Stimulated activated naive CD4-positive, alpha-beta T cell (primary cell): ENCODE results near the gene OTOS.

Experiments used
- DNase-seq, 6 experiments: peaks; one replicate each; lab custom pipeline; 2025; lab: John Stamatoyannopoulos, UW

Gene OTOS

DNA sequence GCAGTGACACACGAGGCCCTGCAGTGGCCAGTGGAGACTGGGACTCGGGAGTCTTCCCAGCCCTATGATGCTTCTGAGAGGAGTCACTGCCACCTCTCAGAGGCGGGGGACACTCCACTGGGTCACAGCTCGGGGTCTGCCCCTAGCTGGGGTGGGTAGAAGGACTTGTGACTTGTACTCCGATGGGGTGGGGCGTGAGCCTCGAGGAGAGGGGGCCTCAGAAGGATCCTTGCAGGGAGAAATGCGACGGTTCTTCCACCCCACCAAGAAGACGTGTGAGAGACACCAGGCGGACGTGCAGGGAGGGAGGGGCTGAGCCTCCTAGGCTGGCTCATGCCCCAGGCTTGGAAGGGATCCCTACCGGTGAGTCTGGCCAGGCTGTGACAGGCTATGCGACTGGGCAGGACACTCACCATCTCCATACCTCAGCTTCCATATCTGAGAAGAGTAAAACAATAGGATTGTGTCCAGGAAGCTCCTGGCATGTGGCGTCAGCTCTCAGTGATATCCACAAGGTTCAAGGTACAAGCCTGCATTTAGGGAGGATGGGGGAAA, 11.1 kb upstream of the OTOS start:
- no peak for DNase-seq

DNA sequence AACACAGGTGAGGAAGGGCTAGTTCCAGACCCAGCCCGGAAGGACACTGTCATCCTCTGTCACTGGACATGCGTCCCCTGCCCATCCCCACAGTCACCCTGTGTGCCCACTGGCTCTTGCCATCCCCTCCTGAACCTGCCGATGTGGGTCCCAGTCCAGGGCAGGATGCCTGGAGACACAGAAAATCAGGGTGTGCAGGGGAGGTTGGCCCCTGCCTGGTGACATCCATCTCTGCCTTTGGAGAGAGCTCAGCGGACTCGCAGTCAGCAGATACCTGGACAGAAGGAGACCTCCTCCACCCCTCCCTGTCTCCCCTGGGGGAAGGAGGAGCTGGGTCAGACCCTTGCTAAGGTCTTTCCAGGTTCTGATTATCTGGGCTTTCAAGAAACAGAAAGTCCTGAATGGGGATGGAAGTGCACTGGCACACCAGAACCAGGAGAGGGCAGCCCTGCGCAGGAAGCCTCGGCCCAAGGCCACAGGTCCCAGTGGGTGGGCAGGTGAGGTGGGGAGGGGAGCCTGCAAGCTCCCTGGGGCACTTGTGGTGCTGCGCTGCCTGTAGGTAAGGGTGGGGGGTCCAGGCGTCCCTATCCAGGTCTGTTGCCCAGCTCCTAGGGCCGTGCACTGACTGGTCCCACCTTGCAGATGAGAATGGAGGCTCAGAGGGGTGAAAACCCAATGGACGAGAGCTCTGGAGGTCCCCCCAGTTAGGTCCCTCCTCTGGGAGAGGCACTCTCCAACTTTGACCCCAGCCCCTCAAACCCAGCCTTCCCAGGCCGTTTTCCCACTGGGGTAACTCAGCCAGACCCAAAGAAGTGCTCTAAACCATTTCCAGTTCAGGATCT, 9.7 kb upstream of the OTOS start:
- peak in 3 of 6 experiments; percentile 2 to 11 (median 5) for DNase-seq

DNA sequence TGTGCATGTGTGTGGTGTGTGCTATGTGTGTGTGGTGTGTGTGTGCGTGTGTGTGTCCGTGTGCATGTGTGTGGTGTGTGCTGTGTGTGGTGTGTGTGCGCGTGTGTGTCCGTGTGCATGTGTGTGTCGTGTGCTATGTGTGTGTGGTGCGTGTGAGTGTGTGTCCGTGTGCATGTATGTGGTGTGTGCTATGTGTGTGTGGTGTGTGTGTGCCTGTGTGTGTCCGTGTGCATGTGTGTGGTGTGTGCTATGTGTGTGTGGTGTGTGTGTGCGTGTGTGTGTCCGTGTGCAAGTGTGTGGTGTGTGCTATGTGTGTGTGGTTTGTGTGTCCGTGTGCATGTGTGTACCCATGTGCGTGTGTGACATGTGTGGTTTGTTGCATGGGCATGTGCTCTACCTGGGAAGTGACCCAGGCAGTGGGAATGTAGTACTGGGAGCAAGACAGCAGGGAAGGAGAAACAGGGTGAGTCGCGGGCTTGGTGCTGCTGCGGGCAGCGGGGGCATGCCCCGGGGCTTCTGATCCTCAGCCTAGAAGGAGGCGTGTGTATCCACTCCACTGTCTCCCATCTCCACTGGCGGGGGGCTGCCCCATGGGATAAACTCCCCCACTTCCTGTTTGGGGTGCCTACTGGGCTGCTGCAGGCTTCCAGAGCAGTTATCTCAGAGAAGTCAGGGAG, 7.6 kb upstream of the OTOS start:
- DNase-seq = no peak

DNA sequence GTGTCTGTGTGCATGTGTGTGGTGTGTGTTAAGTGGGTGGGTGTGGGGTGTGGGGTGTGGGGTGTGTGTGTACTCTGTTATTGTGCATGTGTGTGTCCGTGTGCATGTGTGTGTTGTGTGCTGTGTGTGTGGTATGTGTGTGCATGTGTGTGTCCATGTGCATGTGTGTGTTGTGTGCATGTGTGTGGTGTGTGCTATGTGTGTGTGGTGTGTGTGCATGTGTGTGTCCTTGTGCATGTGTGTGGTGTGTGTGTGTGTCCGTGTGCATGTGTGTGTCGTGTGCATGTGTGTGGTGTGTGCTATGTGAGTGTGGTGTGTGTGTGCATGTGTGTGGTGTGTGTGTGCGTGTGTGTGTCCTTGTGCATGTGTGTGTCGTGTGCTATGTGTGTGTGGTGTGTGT, 6.9 kb upstream of the OTOS start:
- no peak for DNase-seq

DNA sequence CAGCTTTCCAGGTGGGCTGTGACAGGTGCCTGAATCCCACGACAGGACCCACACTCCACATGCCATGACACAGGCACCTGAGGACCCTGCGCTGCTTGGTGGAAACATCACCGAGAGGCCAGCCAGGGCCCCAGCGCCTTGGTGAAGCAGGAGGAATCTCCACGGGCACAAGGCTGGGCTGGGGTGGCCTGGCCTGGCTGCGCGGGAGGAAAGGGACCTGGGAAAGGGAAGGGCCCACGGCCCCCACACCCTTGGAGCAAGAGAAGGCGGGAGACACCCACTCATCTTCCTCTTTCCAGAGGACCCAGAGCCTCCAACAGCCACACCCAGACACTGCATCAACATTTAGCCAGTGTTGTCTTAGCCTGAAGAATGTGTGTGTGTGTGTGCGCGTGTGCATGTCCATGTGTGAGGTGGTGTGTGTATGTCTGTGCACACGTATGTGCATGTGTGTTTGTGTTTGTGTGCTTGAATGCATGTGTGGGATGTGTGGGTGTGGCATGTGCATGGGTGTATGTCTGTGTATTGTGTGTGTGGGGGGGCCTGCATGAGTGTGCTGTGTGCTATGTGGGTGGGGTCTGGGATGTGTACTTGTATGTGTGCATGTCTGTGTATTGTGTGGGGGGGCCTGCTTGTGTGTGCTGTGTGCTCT, 6.3 kb upstream of the OTOS start:
- DNase-seq = no peak

DNA sequence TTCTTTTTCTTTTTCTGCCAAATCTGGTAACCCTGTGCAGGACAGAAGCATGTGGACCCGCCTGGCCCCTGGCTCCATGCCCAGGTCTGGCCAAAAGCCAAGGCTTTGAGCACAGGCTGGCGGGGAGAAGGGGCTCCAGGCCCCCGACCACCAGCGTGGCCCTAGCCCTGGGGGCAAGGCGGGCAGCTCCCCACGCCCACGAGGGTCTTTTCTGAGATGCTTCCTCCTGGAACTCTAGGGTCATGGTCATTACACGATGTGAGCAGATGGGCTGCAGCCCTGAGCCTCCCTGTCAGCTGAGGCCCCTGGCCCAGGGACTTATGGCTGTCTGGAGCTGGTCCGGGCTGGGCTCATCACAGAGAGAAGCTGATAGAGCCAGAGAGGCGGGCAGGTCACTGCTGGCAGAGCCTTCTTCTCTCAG, 5.7 kb upstream of the OTOS start:
- no peak for DNase-seq

DNA sequence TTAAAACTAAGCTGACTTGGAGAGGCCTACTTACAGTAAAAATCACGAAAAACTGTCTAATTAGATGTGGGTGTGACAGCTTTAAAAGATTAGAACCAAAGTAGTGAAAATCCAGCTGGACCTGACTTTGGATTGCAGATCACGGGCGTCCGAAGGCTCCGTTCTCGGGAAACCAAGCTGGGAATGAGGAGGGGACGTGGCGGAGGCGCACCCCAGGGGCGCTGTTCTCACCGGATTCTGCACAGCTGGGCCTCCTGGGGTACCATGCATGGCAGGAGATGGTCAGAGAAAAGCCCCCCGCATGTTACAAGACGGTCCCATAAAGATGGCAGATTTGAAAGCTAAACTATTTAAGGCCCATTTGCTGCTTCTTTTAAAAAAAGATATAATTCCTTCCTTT, 5.0 kb upstream of the OTOS start:
- DNase-seq = no peak

DNA sequence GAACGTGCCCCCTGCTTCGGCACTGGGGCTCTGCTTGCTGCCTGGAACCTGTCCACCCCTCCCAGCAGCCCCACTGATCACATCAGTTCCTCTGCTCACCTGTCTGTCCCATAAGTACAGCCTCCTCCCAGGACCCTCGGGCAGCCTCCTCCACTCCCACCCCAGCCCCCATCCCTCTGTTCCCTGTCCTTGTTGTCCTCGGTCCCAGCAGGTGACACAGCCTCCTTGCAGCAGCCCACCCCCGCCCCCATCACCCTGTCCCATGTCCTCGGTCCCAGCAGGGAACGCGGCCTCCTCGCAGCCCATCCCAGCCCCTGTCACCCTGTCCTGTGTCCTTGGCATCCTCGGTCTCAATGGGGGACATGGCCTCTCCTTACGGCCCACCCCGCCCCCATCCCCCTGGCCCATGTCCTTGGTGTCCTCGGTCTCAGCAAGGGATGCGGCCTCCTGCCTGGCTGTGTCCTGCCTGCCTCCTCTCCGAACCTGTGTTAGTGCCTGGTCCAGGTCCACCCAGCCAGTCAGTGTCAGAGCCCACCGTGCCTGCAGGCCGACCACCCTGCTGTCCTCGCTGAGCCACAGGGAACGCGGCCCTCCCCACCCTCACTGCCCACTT, 4.3 kb upstream of the OTOS start:
- no peak for DNase-seq

DNA sequence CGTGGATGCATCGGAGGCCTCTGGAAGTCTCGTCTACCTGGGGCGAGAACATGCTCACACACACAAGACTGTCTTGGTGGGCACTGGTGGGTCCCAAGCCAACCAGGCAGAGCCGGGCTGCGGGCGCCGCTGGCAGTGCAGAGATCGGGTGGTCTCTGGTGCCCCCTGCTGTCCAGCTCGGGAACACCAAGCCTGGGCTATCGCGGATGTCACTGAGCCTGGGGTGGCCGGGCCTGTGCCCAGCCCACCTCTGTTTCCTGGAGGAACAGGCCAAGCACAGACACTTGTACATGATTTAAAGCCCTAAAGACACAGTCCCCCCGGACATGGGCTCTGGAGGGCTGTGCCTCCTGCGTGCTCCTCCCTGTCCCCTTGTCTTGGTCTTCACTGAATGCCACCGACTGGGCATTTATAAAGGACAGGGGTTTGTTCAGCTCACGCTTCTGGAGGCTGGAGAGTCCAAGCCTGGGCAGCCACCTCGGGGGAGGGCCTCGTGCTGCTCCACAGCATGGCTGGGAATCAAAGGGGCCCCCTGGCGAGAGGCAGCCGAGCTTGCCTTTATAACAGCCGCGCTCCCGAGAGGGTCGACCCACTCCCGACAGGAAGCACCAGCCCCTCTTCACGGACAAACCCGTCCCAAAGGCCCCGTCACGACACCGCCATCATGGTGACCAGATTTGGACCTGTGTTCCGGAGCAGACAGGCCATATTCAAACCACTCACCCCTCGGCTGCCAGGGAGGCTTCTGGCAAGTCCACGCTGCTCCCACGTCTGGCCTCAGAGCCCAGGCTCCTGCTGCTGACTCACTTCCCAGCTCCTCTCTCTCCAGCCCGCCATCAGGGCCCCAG, 3.6 kb upstream of the OTOS start:
- DNase-seq = peak; percentile 43 to 86 (median 74)

DNA sequence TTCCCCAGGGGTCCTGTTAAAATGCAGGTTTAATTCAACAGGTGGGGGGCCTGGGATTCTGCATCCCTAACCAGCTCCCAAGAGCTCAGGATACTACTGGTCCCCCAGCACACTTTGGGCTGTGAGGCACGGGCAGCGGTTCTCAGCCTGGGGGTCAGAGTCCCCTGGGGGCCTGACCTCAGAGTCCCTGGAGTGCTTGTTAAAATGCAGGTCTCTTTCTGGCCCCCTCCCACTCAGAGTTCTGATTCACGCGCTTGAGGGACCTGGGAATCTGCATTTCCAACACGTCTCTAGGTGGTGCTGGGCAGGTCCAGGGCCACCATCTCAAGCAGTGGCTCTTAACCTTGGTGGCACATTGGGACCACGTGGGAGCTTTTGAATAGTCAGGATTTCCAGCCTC, 2.8 kb upstream of the OTOS start:
- DNase-seq = no peak

DNA sequence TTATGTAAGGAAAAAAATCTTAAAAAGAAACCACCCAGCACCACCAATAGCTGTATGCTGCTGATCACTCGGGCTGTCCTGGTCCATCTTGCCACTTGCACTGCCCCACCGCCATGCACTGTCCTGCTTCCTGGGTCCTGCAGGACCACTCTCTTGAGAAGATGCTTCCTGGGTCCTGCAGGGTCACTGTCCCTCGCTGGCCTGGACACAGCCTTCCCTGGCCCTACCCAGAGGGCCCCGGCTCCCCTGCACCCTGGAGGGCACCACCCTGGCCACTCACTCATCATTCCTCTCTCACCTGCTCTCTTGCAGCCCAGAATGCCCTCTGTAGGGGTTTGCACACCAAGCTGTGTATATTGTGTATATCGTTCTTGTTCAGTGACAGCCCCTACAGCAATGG, 2.4 kb upstream of the OTOS start:
- no peak for DNase-seq

DNA sequence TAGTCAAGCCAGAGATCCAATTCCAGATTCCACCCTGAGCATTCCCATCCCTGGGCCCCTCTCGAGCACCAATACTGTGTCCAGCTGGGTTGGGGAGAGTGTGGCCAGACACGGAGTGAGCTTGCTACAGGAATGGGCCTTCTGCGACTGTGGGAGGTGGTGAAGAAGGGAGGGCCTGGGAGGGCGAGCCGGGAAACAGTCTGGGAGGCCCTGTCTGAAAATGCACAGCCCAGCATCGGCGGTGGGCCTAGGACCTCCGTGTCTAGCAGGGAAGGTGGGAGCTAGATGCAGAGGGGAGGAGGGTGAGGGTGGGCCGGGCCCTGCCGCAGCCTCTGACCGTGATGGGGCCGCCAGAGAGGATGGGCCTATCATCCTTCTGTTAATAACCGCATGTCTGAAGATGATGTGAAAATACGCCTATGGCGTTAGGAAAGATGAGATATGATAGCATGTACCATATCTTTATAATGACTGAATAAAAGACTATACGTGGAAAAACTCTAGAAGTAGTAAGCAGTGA, 1.9 kb upstream of the OTOS start:
- DNase-seq = no peak

DNA sequence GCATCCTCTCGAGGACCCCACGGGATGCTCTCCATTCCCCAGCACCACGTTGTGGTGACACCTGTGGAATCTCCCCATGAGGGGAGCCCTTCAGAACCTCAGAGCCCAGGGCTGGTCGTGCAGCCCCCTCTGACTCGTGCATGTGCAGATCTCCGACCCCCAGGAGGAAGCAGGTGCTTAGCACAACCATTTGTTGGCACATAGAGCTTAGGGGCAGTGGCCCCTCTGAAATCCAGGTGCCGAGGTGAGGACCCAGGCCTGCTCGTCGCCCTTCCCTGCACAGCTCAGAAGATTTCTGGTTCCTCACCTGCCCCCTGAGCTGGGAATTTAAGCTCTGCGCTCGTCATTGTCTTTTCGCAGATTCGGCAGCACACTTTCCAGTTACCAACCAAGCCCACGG, 1.3 kb upstream of the OTOS start:
- DNase-seq = no peak

DNA sequence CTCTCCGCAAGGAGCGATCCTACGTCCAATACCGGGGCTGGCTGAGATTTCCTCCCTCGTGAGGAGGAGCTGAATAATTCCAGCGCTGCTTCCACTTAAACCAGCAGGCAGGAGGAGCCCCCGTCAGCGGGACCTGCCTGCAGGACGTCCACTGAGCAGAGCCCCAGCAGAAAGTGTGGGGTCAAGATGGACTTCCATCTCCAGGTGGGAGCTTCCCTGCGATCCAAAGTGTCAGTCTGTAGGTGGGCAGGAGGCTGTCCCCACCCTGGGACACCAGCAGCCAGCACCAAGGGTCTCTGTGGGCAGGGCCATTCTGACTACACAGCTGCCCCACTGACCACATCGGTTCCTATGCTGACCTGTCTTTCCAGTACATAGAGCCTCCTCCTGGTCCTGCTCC, 462 bp upstream of the OTOS start:
- no peak for DNase-seq

DNA sequence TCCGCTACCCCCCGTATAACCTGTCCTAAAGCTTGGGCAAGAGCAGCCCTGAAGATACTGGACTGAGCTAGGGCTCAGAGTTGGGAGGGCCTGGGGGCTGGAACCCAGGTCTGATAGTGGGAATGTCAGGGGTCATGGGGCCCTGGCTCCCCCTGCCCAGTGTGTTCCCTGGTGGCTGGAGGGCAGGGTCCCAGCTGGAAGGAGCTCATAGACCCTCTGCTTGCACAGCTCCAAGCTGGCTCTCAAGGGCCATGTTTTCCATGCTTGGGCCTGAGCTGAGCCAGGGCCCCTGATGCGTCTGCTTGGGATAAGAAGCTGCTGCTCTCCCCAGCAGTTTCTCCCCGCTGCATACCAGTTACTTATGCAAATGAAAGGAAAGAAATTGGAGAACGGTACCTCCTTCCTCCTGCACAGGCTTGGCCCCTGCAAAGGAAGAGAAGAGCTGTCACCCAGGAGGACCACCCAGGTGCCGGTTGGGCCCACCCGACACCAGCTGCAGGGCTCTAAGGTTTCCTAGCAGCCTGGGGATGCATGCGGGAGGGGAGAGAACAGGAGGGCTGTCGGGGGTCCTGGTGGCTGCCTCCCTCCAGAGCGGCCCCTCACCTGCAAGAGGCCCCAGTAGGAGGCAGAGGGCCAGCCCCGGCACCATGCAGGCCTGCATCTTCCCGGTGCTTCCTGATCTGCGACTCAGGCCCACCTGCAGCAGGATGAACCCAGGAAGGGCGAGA, 628 bp downstream of the OTOS start:
- DNase-seq = no peak

DNA sequence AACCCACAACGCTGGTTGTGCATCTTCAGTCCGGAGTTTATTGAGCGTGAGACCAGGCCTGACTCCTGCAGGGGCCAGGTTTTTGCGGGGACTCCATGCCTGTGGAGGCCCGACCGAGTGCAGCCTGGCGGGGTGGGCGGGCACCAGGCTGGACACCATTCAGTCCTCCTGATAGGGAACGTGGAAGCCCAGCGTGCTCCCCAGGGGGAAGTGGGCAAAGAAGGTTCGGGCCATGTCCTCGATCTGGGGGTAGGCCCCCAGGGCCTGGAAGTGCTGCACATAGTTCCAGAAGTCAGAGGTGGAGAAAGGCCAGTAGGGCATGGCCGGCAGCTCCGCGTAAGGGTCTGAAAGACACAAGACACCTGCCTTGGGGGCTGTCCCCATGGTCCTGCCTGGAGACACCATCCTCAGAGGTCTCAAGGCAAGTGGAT, 1.4 kb downstream of the OTOS start:
- DNase-seq = no peak

DNA sequence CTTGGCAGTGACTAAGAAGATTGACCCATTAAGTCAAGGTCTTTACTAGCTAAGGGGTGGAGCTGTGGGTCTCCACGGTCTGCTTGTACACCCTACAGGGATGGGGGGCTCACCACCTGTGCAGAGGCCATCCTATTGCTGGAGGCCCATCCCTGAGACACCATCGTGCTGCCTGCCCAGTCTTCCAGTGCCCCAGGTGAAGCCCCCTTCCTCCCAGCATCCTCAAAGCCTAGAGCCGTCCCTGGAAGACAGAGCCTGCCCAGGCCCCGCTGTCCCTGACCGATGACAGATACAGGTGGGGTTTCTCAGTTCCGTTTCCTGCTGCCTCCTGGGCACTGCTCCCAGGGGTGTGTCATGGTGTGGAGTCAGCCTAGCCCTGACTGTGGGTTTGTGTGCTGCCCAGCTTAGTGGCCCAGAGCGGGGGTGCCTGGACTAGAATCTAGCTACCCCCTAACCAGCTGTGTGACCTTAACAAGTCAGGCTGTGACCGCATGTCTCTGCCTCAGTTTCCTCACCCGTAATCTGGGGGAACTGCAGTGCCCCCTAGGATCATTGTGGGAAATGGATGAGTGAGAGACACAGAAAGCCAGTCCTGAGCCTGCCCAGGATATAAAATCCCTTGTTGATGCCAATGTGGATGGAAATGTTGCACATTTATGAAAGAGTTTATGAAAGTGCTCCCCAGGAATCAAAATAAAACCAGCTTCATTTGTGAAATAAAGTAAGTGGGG, 2.0 kb downstream of the OTOS start:
- no peak for DNase-seq

DNA sequence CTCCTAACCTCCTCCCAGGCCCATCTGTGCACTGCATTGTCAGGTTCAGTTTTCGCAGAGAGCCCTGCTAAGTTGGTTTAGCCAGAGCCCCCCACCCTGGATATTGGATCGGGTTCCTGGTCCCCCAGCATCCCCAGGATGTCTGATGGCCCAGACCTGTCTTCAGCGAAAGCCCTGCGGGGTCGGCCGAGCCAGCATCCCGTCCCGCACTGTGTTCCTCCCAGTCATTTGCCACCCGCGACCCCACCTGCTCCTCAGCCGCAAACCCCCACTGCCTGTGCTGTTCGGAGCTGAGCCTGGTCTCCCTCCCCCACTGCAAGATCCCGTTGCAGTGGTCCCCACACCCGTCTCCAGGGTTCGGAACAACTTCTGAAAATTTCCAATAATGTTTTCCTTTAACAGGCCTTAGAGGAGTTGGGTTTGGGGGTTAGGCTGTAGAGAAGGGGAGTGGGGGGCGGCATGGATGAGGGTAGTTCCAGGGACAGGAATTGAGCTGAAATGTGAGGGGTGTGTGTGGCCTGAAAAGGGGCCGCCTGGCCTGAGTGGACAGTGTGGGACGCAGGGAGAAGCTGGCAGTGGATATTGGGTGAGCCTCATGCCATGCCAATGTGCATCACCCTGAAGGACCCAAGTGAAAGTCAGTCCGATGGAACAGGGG, 2.7 kb downstream of the OTOS start:
- DNase-seq = no peak

DNA sequence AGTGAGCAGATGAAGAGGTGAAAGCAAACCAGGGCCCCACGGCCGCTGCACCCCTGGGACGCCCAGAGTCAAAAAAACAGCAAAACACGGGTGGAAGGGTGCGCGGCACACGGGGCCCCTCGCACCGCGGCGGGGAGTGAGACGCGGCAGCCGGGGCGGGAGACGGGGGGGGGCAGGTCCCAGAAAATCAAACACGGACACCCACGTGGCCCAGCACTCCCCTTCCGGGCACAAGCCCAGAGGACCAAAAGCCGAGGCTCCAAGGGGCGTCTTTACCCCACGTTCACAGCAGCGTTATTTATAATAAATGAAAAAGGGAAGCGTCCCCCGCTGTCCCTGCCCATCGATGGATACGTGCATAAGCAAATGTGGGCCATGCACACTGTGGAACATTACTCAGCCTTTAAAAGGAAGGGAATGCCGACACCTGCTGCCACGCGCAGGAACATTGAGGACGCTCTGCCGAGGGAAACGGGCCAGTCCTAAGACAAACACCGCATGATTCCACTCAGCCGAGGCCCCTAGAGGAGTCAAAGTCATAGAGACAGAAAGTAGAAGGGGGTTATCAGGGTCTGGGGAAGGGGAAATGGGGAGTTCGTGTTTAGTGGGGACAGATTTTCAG, 3.7 kb downstream of the OTOS start:
- DNase-seq = peak in 1 of 6 experiments; percentile 6
